ENCODE data around the gene IQSEC2. TPM values are rescaled to one million over a fixed set of nuclear protein-coding genes. Genes with fewer than 3 reads are reported as not detected.

The IQSEC2 gene
- total RNA-seq, 6 donors from 2014 or later: 17.5 to 45.1 (median 26.7) TPM

GRCh38 chrX:53256446-53257041 lies 24.8 kb downstream of the IQSEC2 start:
- H3K36me3 ChIP-seq: peaks cover 0 to 6% (median 2%) of the 10 kb centered on the region in 4 donors
- H3K4me3 ChIP-seq: no peak overlapping the region
- ATAC-seq (ENCODE audit: low FRiP score in 2 of 2) (peak in 1 of 2 donors; percentile 20), DNase-seq (no peak)
- TF ChIP-seq POLR2A (IDR thresholded peaks at IDR 0.05) (no peak), EP300 (IDR thresholded peaks at IDR 0.05) (no peak), CTCF (IDR thresholded peaks at IDR 0.05) (no peak)
- 56 to 61% methylated on average over 4 to 10 of the region's 17 CpGs for WGBS, 2 donors
- no peaks in the 10 kb centered on the region for H3K9me3 ChIP-seq
- H3K27ac ChIP-seq: no peak overlapping the region
- no peaks in the 10 kb centered on the region for H3K4me1 ChIP-seq
- no peaks in the 10 kb centered on the region for H3K27me3 ChIP-seq

DNA sequence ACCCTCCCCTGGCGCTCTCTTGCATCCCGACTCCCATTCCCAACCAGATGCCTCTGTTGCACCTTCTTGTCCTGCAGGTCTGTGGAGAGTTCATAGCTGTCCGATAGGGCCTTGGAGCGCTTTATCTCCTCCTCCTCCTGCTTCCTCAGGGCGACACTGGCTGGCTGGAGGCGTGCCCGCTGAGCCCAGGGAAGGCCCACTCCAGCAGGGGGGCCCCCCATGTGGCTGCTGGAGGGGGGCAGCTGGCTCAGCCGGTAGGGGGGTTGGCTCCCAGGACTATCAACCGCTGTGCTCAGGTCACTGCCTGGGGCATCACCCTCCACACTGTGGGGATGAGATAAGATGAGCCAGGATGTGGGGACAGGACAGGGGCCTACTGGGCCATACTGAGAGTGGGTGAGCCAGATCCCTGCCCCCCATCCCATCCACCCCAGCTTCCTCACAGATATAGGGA lies 25.6 kb downstream of the IQSEC2 start:
- DNase-seq (no peak), ATAC-seq (ENCODE audit: low FRiP score in 2 of 2) (no peak)
- TF ChIP-seq CTCF (IDR thresholded peaks at IDR 0.05): no peak
- TF ChIP-seq POLR2AphosphoS5 (IDR thresholded peaks at IDR 0.05): no peak
- TF ChIP-seq EP300 (IDR thresholded peaks at IDR 0.05): no peak
- TF ChIP-seq POLR2A (IDR thresholded peaks at IDR 0.05): no peak
- H3K4me3 ChIP-seq: no peak overlapping the region
- H3K27ac ChIP-seq: no peak overlapping the region
- H3K4me1 ChIP-seq: no peaks in the 10 kb centered on the region
- peaks cover 0 to 7% (median 2%) of the 10 kb centered on the region in 4 donors for H3K36me3 ChIP-seq
- no peaks in the 10 kb centered on the region for H3K9me3 ChIP-seq
- WGBS, 2 donors: 84 to 100% methylated on average over 4 of the region's 9 CpGs
- H3K27me3 ChIP-seq: no peaks in the 10 kb centered on the region

DNA sequence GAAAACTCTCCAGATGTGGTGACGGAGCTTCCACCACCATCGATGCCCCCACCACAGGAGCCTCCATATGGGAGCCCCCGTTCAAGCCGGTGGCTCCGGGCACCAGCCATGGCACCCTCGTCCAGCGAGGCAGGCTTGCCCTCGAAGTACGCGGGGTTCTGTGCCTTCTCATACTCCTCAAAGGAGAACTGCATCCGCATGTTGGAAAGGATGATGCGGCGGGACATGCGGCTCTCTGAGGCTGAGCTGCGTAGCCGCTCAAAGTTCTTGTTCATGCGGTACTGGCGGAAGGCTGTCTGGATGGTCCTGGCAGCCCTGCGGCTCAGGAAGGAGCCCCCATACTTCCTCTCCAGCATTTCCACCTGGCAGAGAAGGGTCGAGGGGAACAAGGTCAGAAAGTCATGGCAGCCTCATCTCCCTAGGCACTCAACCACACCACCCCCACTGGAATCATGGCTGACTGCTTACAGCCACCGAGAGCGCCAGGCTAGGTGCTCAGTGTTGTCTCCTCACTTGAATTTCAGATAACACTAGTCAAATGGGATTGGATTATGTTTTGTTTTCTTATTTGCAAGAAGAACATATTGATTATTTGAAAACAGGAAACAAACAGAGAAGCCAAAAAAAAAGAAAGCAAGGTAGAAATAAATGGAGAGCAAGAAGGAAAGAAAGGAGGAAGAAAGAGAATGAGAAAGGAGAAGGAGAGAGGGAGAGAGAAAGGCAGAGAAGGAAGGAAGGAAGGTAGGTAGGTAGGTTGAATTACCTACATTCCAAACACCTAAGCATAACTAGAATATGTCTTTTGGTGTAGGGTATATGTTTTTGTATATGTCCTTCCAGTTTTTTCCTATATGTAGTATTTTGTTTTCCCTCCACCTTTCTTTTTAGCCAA lies 26.6 kb downstream of the IQSEC2 start:
- Histone ChIP-seq H3K4me3 (no peak overlapping the region), H3K4me1 (no peaks in the 10 kb centered on the region), H3K9me3 (no peaks in the 10 kb centered on the region), H3K27me3 (no peaks in the 10 kb centered on the region), H3K27ac (no peak overlapping the region), H3K36me3 (peaks cover 0 to 12% (median 5%) of the 10 kb centered on the region in 4 donors)
- ATAC-seq (ENCODE audit: low FRiP score in 2 of 2): no peak
- TF ChIP-seq EP300 (IDR thresholded peaks at IDR 0.05): no peak
- TF ChIP-seq POLR2A (IDR thresholded peaks at IDR 0.05): no peak
- TF ChIP-seq POLR2AphosphoS5 (IDR thresholded peaks at IDR 0.05): no peak
- no peak for TF ChIP-seq CTCF (IDR thresholded peaks at IDR 0.05)
- no peak for DNase-seq
- WGBS, 2 donors: 92 to 100% methylated on average over 2 to 19 of the region's 22 CpGs

DNA sequence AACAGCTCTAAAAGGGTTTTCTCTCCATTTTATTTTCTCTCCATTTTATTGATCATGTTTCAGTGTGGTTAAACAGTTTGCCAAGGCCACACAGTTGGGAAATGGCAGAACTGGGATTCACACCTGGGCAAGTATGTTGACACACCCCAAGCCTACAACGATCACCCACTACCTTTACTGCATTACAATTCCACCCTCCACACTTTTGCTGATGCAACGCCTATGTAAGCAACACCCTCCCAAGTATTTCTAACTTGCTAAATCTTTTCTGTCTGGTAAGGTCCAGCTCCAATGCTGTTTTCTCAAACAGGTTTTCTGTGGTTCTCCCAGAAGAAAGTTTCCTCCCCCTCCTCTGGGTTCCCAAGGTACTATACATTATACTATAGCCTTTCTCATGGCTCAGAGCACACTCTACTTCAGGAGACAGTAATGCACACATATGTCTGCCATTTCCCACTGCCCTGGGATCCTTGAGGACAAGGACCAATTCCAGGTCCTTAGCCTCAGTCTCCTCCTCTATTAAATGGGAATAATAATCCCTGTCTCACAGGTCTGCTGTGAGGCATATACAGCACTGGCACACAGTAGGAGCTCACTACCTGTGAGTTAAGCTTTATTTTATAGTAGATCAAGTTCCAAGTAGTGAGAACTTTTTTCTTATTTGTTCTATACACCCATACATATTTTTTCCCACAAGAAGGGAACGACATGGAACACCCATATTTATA lies 27.9 kb downstream of the IQSEC2 start:
- H3K27ac ChIP-seq: no peak overlapping the region
- DNase-seq: no peak
- 85 to 94% methylated on average over 3 of the region's 3 CpGs for WGBS, 2 donors
- TF ChIP-seq EP300 (IDR thresholded peaks at IDR 0.05) (no peak), POLR2A (IDR thresholded peaks at IDR 0.05) (no peak), POLR2AphosphoS5 (IDR thresholded peaks at IDR 0.05) (no peak), CTCF (IDR thresholded peaks at IDR 0.05) (no peak)
- no peak overlapping the region for H3K4me3 ChIP-seq
- H3K9me3 ChIP-seq: no peaks in the 10 kb centered on the region
- no peak for ATAC-seq (ENCODE audit: low FRiP score in 2 of 2)
- H3K27me3 ChIP-seq: no peaks in the 10 kb centered on the region
- peaks cover 0 to 12% (median 5%) of the 10 kb centered on the region in 4 donors for H3K36me3 ChIP-seq
- no peaks in the 10 kb centered on the region for H3K4me1 ChIP-seq
